GM23248 (cell line): Measurements from ENCODE around the gene KLHL28. TPM values are rescaled to one million over a fixed set of nuclear protein-coding genes. Genes with fewer than 3 reads are reported as not detected.

Source experiments
- DNase-seq: peaks from one replicate; pipeline ENCODE4 v3.0.0-alpha.2; 2015
- H2AFZ ChIP-seq: fragments of 200-600 bp; sonication (generic); 2 replicates; pipeline ENCODE4 v1.6.1; 2016; ENCODE audit warnings: antibody characterized with exemption
- H3F3A ChIP-seq: fragments of 200-600 bp; sonication (generic); 2 replicates; pipeline ENCODE4 v1.6.1; 2016; ENCODE audit warnings: mild to moderate bottlenecking, antibody characterized with exemption, mixed run types; ENCODE audit not compliant: insufficient read depth
- H3K27ac ChIP-seq: fragments of 200-600 bp; sonication (generic); 2 replicates; pipeline ENCODE4 v1.5.1; 2016; ENCODE audit warnings: mild to moderate bottlenecking
- H3K27me3 ChIP-seq: fragments of 200-600 bp; sonication (generic); replicated peaks from 2 replicates; pipeline ENCODE4 v1.6.1; 2016; ENCODE audit warnings: mild to moderate bottlenecking; ENCODE audit not compliant: insufficient read depth
- H3K36me3 ChIP-seq: fragments of 200-600 bp; sonication (generic); 2 replicates; pipeline ENCODE4 v1.6.1; 2016; ENCODE audit warnings: low read depth, mild to moderate bottlenecking
- H3K4me1 ChIP-seq: fragments of 200-600 bp; sonication (generic); 2 replicates; pipeline ENCODE4 v1.6.1; 2016; ENCODE audit warnings: mild to moderate bottlenecking; ENCODE audit not compliant: insufficient read depth
- H3K4me2 ChIP-seq: fragments of 200-600 bp; sonication (generic); one replicate; pipeline ENCODE4 v1.6.1; 2016; ENCODE audit warnings: mild to moderate bottlenecking; ENCODE audit not compliant: unreplicated experiment
- H3K4me3 ChIP-seq: fragments of 200-600 bp; sonication (generic); 2 replicates; pipeline ENCODE4 v1.5.1; 2016; ENCODE audit warnings: mild to moderate bottlenecking
- H3K79me2 ChIP-seq: fragments of 200-600 bp; sonication (generic); 2 replicates; pipeline ENCODE4 v1.6.1; 2016; ENCODE audit warnings: mild to moderate bottlenecking; ENCODE audit not compliant: insufficient read depth
- H3K9ac ChIP-seq: fragments of 200-600 bp; sonication (generic); 2 replicates; pipeline ENCODE4 v1.6.1; 2016; ENCODE audit warnings: mild to moderate bottlenecking
- H3K9me2 ChIP-seq: fragments of 200-600 bp; sonication (generic); 2 replicates; pipeline ENCODE4 v1.6.1; 2016; ENCODE audit warnings: mixed run types, mild to moderate bottlenecking, moderate library complexity; ENCODE audit not compliant: insufficient read depth
- H3K9me3 ChIP-seq: fragments of 200-600 bp; sonication (generic); one replicate; pipeline ENCODE4 v1.6.1; 2017; ENCODE audit warnings: low read depth
- H4K20me1 ChIP-seq: fragments of 200-600 bp; sonication (generic); 2 replicates; pipeline ENCODE4 v1.6.0; 2016; ENCODE audit not compliant: insufficient read depth
- EZH2 ChIP-seq: fragments of 200-600 bp; sonication (generic); IDR thresholded peaks from 2 replicates; pipeline ENCODE4 v1.6.1; 2018; ENCODE audit warnings: antibody characterized with exemption, mild to moderate bottlenecking; ENCODE audit not compliant: insufficient read depth, poor library complexity, severe bottlenecking
- EZH2phosphoT487 ChIP-seq: fragments of 200-600 bp; sonication (generic); IDR thresholded peaks from 2 replicates; pipeline ENCODE4 v1.6.1; 2018; ENCODE audit warnings: antibody characterized with exemption, moderate library complexity, mild to moderate bottlenecking, low read depth; ENCODE audit not compliant: insufficient read depth
- WGBS, 2 experiments: methylation state at CpG; one replicate each; pipeline ENCODE4 v1.1.6; 2015 to 2017; ENCODE audit warnings: low lambda C conversion rate in 2 of 2, low coverage in 1 of 2; ENCODE audit errors: missing lambda C conversion rate in 2 of 2; 5-methylcytosine and 5-hydroxymethylcytosine counted together
- in situ Hi-C: fragments of 300-500 bp; cut with MboI; formaldehyde crosslinking; loops from 2 replicates; pipeline ENCODE4 v1.15.0; 2020
- polyA plus RNA-seq: library from polyadenylated mRNA; unstranded; fragments of >200 nt; fragmentation: Nextera tagmentation; extraction: Ambion mirVana; gene quantifications from 2 replicates; pipeline ENCODE4 v1.2.1, GENCODE V29; 2016
- total RNA-seq: library from RNA; depleted of rRNA; stranded (reverse); fragments of >200 nt; shearing (Covaris generic); gene quantifications from 2 replicates; pipeline ENCODE4 v1.2.3, GENCODE V29; 2014

Gene KLHL28
- total and polyA plus RNA-seq, 2 experiments from 2014 or later = 10.3 to 13.1 TPM

- Histone ChIP-seq H3K36me3 (0 out of 2 replicates have a peak, but pooled peaks cover 6% of the 10 kb centered on the region), H3K9me2 (no peaks in the 10 kb centered on the region), H3K27me3 (no peaks in the 10 kb centered on the region), H3K27ac (peak overlapping the region; percentile 95), H3K4me3 (peak overlapping the region; percentile 84), H3K9me3 (no peaks in the 10 kb centered on the region), H3K4me2 (peak overlapping the region; percentile 82), H3F3A (peaks cover 24% of the 10 kb centered on the region), H3K9ac (peak overlapping the region; percentile 94), H3K79me2 (peaks cover 36% of the 10 kb centered on the region), H4K20me1 (no peaks in the 10 kb centered on the region), H3K4me1 (peaks cover 25% of the 10 kb centered on the region), H2AFZ (peak overlapping the region; percentile 77)
- in situ Hi-C loops = no loop called here
- TF ChIP-seq EZH2 = no peak
- no peak for TF ChIP-seq EZH2phosphoT487
- DNase-seq = peak; percentile 65
- WGBS, 2 experiments = 1 to 2% methylated on average over 6 of the region's 6 CpGs
Measured at GRCh38 chr14:44898551-44898950, 63.2 kb downstream of the KLHL28 start.

DNA sequence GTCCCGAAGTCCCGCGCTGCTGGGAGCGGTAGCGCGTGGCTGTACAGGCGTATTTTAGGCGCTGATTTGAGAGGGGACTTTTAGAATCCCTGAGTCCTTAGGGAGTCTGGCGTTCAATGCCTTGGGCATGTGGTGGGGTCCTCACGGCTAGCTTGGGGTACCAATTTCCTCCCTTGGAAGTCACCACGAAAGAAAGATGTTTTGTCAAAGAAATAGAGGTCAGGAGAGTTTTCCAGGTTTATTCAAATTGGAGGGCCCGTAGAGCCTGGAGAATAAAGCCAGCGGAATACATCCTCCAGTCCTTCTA is 63.9 kb downstream of the KLHL28 start:
- peaks cover 24% of the 10 kb centered on the region for H3F3A ChIP-seq
- H3K9me2 ChIP-seq = no peaks in the 10 kb centered on the region
- no peaks in the 10 kb centered on the region for H3K27me3 ChIP-seq
- in situ Hi-C loops = no loop called here
- no peak for TF ChIP-seq EZH2phosphoT487
- no peak for TF ChIP-seq EZH2
- peak overlapping the region; percentile 95 for H3K27ac ChIP-seq
- H3K9ac ChIP-seq = peak overlapping the region; percentile 94
- no peaks in the 10 kb centered on the region for H3K9me3 ChIP-seq
- H3K79me2 ChIP-seq = peaks cover 36% of the 10 kb centered on the region
- no peaks in the 10 kb centered on the region for H3K36me3 ChIP-seq
- DNase-seq = no peak
- H3K4me2 ChIP-seq = peak overlapping the region; percentile 82
- peak overlapping the region; percentile 77 for H2AFZ ChIP-seq
- H3K4me1 ChIP-seq = peaks cover 25% of the 10 kb centered on the region
- WGBS, 2 experiments = 2 to 3% methylated on average over 13 of the region's 13 CpGs
- H3K4me3 ChIP-seq = peak overlapping the region; percentile 84
- H4K20me1 ChIP-seq = no peaks in the 10 kb centered on the region

GRCh38 chr14:44897041-44897844 is 64.5 kb downstream of the KLHL28 start:
- H3K9ac ChIP-seq = peak overlapping the region; percentile 94
- no peaks in the 10 kb centered on the region for H3K9me3 ChIP-seq
- in situ Hi-C loops = no loop called here
- H3F3A ChIP-seq = peaks cover 24% of the 10 kb centered on the region
- WGBS, 2 experiments = 1% methylated on average over 57 to 70 of the region's 81 CpGs
- H3K4me2 ChIP-seq = peak overlapping the region; percentile 82
- peak overlapping the region; percentile 77 for H2AFZ ChIP-seq
- no peaks in the 10 kb centered on the region for H4K20me1 ChIP-seq
- H3K27ac ChIP-seq = peak overlapping the region; percentile 95
- H3K4me3 ChIP-seq = peak overlapping the region; percentile 84
- peak; percentile 99 for DNase-seq
- peaks cover 25% of the 10 kb centered on the region for H3K4me1 ChIP-seq
- H3K27me3 ChIP-seq = no peaks in the 10 kb centered on the region
- H3K36me3 ChIP-seq = no peaks in the 10 kb centered on the region
- H3K9me2 ChIP-seq = no peaks in the 10 kb centered on the region
- peaks cover 36% of the 10 kb centered on the region for H3K79me2 ChIP-seq
- TF ChIP-seq EZH2 (no peak), EZH2phosphoT487 (no peak)

DNA sequence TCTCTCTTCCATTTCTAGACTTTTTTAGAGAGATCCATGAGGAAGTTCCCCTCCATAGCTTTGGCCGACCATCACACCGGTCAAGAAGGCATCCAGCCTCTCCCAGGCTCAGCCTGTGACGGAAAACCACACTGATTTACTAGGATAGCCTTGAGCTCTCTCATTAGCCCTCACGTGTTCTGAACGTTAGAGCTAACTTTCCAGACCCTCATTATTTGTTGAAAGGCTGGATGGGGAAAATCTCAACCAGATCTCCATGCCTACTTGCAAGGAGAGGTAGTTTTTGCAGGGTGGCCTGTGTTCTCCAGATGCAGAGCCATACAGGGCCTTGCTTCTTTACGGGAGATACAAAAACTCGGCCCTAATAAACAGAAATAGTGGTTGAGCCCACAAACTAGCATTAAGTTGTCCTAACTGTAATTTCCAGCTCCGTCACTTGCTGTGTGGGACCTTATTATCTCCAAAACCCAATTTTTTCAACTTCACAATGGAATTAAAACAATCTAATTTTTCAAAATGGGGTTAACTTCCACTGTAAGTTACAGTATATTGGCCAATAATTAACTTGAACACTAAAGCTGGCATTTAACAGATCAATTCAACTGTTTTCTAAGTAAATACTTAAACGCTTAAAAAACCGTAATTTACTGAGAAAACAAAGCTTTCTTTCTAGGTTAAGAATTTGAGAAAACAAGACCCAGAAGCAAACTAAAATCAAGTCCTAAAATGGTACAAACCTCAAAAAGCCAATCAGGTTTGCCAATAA is 65.3 kb downstream of the KLHL28 start:
- peak overlapping the region; percentile 84 for H3K4me3 ChIP-seq
- H3K4me2 ChIP-seq = peak overlapping the region; percentile 66
- H3K79me2 ChIP-seq = peaks cover 36% of the 10 kb centered on the region
- WGBS, 2 experiments = 75 to 83% methylated on average over 10 of the region's 10 CpGs
- H3K9ac ChIP-seq = peak overlapping the region; percentile 45
- H3K27ac ChIP-seq = peak overlapping the region; percentile 95
- in situ Hi-C loops = no loop called here
- no peaks in the 10 kb centered on the region for H3K9me3 ChIP-seq
- no peaks in the 10 kb centered on the region for H4K20me1 ChIP-seq
- no peak for DNase-seq
- H3K9me2 ChIP-seq = no peaks in the 10 kb centered on the region
- H3K36me3 ChIP-seq = no peaks in the 10 kb centered on the region
- TF ChIP-seq EZH2 (no peak), EZH2phosphoT487 (no peak)
- no peaks in the 10 kb centered on the region for H3K27me3 ChIP-seq
- H3K4me1 ChIP-seq = peaks cover 25% of the 10 kb centered on the region
- H2AFZ ChIP-seq = peak overlapping the region; percentile 65
- peaks cover 24% of the 10 kb centered on the region for H3F3A ChIP-seq
